Measurements from ENCODE around the gene ASB15.

ASB15 gene

GRCh38 chr7:123558289-123558874 lies 43.2 kb upstream of the ASB15 start:
- no peak for TF ChIP-seq CTCF (IDR thresholded peaks at IDR 0.05; ENCODE audit: low read depth, low read length, missing control alignments)
- H3K4me3 ChIP-seq (replicated peaks; ENCODE audit: low read depth, low read length): peak overlapping the region; percentile 73
- DNase-seq (ENCODE audit: extremely low read depth, low read depth): no peak

DNA sequence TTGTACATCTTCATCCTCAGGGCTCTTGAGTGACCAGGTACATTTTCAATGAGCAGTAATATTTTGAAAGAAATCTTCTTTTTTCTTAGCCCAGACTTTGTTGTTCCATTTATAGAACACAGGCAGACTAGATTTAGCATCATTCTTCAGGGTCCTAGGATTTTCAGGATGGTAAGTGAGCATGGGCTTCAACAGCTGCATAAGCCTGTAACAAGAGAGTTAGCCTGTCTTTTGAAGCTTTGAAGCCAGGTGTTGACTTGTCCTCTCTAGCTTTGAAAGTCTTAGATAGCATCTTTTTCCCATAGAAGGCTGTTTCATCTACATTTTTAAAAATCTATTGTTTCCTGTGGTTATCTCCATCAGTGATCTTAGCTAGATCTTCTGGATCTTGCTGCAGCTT lies 39.5 kb upstream of the ASB15 start:
- no peak for TF ChIP-seq CTCF (IDR thresholded peaks at IDR 0.05; ENCODE audit: low read depth, low read length, missing control alignments)
- H3K4me3 ChIP-seq (replicated peaks; ENCODE audit: low read depth, low read length): no peak overlapping the region
- no peak for DNase-seq (ENCODE audit: extremely low read depth, low read depth)

DNA sequence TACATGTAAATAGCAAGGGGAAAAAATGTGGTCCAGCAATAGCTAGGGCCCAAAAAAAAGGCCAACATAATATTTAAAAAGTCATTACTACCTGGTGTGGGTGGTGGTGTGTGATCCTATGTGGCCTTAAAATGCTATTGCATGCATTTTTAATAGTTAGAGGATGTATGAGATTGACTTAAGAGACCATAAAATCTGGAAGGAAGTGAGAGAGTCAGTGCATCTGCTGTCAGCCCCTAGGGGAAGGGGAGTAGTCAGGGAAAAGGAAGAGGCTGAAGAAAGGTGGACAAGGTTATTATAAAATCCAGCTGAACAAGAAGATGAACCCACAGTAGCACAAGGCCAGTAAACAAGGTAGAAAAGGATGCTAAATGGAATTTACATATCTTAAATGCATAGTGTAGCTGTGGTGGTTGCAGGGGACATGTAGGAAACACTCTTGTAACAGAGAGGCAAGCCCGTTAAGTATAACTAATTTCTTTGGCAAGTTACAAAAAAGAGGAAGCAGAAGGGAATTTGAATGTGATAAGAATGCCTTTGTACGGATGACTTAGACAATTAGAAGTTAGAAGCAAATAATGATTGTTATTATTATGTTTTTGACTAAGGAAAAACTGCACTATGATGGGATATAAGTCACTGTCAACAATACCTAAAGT lies 32.1 kb upstream of the ASB15 start:
- DNase-seq (ENCODE audit: extremely low read depth, low read depth): no peak
- no peak for TF ChIP-seq CTCF (IDR thresholded peaks at IDR 0.05; ENCODE audit: low read depth, low read length, missing control alignments)
- H3K4me3 ChIP-seq (replicated peaks; ENCODE audit: low read depth, low read length): no peak overlapping the region

DNA sequence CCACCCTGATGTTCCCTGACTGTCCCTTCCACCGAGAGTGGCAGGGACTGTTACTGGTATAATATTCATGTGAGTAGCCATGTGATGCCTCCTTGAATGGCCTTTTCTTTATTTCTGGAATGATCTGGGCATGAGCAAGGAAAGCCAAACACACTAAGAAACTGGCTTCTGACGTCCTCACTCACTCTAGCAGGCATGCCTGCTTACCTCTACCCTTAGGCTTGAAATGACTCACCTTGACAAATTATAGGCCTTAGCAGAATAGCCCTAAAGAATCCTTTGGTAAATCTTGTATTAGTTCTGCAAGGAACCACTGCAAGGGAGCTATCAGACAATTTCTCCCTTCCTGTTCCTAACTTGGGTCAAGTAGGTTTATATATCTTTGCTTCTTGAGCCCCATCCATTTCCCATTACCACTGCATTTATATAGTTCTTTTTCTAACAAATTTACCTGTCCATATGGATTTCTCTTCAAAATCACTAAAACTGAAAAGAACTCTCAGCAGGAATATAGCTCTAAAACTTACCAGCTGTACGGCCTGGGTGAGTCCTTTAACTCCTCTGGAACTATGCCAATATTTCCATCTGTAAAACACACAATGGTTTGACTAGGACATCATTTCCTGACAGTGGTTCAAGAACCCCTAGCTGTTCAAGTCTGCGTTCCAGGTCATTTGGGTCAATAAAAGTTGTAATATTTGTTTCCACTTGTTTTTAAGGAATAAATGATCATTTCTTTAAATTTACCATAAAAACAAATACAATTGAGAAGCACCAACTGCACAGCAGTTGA lies 31.0 kb upstream of the ASB15 start:
- DNase-seq (ENCODE audit: extremely low read depth, low read depth): no peak
- no peak for TF ChIP-seq CTCF (IDR thresholded peaks at IDR 0.05; ENCODE audit: low read depth, low read length, missing control alignments)

GRCh38 chr7:123571187-123571586 lies 30.4 kb upstream of the ASB15 start:
- no peak overlapping the region for H3K4me3 ChIP-seq (replicated peaks; ENCODE audit: low read depth, low read length)
- no peak for TF ChIP-seq CTCF (IDR thresholded peaks at IDR 0.05; ENCODE audit: low read depth, low read length, missing control alignments)
- DNase-seq (ENCODE audit: extremely low read depth, low read depth): no peak

More for the DNA sequence above, 31.0 kb upstream of the ASB15 start:
- H3K4me3 ChIP-seq (replicated peaks; ENCODE audit: low read depth, low read length): no peak overlapping the region

- no peak for DNase-seq (ENCODE audit: extremely low read depth, low read depth)
- H3K4me3 ChIP-seq (replicated peaks; ENCODE audit: low read depth, low read length): no peak overlapping the region
- TF ChIP-seq CTCF (IDR thresholded peaks at IDR 0.05; ENCODE audit: low read depth, low read length, missing control alignments): no peak
Observed at GRCh38 chr7:123571684-123572083, 29.9 kb upstream of the ASB15 start.

All from HFF-Myc (cell line).